Vagina (tissue), 2 donors: ENCODE measurements around the gene TMEM131L.

Experiments used
- POLR2A ChIP-seq, 2 donors: fragments of 450-650 bp; IDR thresholded peaks; one replicate each; pipeline ENCODE4 v1.6.1; 2017; ENCODE audit warnings: antibody characterized with exemption in 2 of 2, mild to moderate bottlenecking in 2 of 2, moderate library complexity in 2 of 2
- TF ChIP-seq, protein P1 (sequence below), 3 experiments: fragments of 450-650 bp in 2 of 3; fragments of 200-600 bp in 1 of 3; sonication (generic) in 1 of 3; IDR thresholded peaks; one replicate each; pipeline ENCODE4 v1.5.1; 2017 to 2019; ENCODE audit warnings: antibody characterized with exemption in 3 of 3, mild to moderate bottlenecking in 2 of 3, moderate library complexity in 2 of 3

GRCh38 chr4:153579410-153579809 lies 113.2 kb downstream of the TMEM131L start:
- TF ChIP-seq, protein P1, sequence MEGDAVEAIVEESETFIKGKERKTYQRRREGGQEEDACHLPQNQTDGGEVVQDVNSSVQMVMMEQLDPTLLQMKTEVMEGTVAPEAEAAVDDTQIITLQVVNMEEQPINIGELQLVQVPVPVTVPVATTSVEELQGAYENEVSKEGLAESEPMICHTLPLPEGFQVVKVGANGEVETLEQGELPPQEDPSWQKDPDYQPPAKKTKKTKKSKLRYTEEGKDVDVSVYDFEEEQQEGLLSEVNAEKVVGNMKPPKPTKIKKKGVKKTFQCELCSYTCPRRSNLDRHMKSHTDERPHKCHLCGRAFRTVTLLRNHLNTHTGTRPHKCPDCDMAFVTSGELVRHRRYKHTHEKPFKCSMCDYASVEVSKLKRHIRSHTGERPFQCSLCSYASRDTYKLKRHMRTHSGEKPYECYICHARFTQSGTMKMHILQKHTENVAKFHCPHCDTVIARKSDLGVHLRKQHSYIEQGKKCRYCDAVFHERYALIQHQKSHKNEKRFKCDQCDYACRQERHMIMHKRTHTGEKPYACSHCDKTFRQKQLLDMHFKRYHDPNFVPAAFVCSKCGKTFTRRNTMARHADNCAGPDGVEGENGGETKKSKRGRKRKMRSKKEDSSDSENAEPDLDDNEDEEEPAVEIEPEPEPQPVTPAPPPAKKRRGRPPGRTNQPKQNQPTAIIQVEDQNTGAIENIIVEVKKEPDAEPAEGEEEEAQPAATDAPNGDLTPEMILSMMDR (IDR thresholded peaks at IDR 0.05): no peak
- TF ChIP-seq POLR2A (IDR thresholded peaks at IDR 0.05): no peak
